WI38 (cell line): Measurements from ENCODE around the gene IL1A.

Source experiments
- H3K4me3 ChIP-seq: 2 replicates; pipeline ENCODE4 v1.5.1; 2011; ENCODE audit warnings: low read depth, mild to moderate bottlenecking, control low read depth, low read length
- TF ChIP-seq, protein P1 (sequence below): IDR thresholded peaks from 2 replicates; pipeline ENCODE4 v1.5.1; 2012; ENCODE audit warnings: low read depth, mild to moderate bottlenecking, control low read depth, low read length

IL1A gene

DNA sequence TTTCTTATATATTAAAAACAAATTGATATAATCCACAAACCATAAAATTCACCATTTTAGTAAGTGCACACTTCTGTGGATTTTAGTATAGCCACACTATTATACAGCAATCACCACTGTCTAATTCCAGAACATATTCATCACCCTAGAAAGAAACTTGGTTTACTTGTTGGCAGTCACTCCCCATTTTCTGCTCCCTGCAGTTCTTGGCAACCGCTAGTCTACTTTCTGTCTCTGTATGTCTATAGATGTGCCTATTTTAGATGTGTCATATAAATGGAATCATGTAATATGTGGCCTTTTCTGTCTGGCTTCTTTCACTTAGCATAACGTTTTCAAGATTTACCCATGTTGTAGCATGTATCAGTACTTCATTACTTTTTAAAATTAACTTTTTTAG is 25.6 kb downstream of the IL1A start:
- no peak overlapping the region for H3K4me3 ChIP-seq

DNA sequence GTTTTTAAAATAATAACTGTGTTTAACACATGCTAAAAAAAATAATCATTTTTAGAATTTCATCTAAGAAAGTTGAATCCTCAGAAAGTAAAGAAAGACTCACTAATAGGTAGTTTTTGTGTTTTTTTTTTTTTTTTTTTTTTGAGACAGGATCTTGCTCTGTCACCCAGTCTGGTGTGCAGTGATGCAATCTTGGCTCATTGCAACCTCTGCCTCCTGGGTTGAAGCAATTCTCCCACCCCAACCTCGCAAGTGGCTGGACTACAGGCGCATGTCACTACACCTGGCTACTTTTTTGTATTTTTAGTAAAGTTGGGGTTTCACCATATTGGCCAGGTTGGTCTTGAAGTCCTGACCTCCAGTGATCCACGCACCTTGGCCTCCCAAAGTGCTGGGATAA is 27.0 kb downstream of the IL1A start:
- TF ChIP-seq, protein P1, sequence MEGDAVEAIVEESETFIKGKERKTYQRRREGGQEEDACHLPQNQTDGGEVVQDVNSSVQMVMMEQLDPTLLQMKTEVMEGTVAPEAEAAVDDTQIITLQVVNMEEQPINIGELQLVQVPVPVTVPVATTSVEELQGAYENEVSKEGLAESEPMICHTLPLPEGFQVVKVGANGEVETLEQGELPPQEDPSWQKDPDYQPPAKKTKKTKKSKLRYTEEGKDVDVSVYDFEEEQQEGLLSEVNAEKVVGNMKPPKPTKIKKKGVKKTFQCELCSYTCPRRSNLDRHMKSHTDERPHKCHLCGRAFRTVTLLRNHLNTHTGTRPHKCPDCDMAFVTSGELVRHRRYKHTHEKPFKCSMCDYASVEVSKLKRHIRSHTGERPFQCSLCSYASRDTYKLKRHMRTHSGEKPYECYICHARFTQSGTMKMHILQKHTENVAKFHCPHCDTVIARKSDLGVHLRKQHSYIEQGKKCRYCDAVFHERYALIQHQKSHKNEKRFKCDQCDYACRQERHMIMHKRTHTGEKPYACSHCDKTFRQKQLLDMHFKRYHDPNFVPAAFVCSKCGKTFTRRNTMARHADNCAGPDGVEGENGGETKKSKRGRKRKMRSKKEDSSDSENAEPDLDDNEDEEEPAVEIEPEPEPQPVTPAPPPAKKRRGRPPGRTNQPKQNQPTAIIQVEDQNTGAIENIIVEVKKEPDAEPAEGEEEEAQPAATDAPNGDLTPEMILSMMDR = no peak
- no peak overlapping the region for H3K4me3 ChIP-seq

More for the DNA sequence above, 25.6 kb downstream of the IL1A start:
- TF ChIP-seq, protein P1 = no peak

DNA sequence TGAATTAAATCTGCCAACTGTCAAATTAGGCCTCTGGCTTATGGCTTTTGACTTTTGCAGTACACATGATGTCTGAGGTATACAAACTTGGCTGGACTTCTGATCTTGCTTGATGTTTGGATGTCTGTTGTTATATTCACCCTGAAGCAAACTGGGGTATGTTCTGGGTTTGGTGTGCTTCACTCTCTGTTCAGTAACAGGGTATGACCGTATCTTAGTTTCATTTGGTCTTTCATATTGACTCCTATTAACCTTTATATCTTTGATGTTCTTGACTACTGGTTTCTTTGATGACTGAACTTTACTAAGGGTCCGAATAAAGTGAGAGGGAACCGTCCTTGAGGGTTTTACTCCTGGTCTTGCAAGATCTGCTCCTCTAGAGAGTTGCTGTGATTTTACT is 28.1 kb downstream of the IL1A start:
- H3K4me3 ChIP-seq = no peak overlapping the region
- TF ChIP-seq, protein P1 = no peak

DNA sequence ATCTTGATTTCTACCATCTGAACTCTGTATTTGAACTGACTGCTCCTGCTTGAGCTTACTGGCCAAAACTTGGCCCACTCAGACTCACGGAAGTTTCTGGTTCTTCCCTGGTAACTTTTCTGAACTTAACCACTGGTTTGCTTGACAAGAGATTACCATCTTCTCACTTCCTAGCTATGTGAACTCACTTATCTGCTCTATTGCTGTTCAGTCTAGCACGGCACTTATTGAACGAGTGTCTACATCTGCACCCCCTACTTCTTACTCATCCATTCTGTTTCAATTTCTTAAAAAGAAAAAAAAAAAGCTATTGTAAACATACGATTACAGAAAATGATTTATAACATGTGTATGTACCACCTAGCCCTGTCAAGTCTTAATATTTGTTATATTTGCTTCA is 28.8 kb downstream of the IL1A start:
- TF ChIP-seq, protein P1 = no peak
- H3K4me3 ChIP-seq = no peak overlapping the region

DNA sequence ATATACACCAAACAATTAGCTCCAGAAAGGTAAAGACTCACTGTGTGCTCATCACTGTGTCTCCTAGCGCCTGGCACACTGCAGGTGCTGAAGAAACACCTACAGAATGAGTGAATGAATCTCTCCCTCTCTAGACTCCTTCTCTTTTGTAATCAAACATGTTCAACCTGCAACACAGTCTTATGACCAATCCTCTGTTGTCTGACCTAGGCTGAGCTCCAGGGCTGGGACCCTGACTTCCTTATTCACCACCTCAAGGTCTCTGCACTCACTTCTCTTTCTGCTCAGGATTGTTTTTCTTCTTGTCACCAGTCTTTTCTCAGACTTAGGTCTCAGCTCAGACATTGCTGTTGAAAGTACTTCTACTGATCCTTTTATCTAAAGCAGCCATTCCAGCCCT is 29.7 kb downstream of the IL1A start:
- TF ChIP-seq, protein P1 = no peak
- no peak overlapping the region for H3K4me3 ChIP-seq

DNA sequence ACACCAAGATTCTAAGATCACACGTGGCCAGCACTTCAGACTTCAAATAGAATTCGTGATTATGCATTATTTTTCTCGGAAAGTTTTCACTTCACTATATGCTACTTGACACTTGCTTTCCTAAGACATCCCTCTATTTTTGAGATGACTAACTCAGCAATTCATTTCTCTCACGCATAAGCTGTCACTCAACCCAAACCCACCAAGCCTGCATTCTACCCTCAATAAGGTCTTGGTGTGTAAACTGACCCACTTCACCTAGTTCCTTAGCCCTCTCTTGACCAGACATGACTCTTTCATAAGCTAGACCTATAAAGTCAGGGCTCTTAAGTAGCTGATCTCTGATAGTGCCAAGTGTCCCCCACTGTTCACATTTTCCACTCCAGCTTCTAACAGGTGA is 31.6 kb downstream of the IL1A start:
- TF ChIP-seq, protein P1 = no peak
- H3K4me3 ChIP-seq = no peak overlapping the region

DNA sequence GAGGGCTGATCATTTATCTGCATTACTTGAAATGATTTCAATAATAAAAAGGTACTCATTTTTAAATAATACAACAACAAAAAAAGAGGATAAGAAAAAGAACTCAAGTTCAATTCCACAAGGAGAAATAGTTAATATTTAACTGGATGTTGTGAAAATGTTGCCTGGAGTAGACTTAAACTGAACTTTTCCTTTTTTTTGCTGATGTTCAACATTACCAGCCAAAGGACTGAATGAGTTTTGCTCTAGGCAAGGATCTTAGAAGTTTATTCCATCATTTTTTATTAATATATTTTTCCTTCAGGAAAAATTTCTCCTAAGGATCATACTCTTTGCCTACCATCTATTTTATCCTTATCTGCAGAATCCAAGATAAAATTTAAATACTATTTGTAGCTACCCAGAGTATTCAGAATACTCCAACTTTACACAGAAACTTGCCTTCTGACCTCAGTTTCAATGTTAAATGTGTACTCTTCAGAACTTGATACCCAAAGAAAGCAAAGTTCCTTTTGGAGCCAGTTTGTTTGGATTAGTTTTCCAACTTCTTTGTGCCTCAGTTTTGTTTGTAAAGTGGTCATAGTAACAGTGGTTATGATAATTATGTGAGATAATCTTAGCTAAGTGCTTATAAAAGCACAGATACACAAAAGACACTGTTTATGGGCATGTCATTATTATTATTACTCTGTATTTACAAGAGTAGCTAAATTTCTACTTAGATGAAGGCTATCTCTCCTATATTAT is 32.7 kb downstream of the IL1A start:
- TF ChIP-seq, protein P1 = no peak
- no peak overlapping the region for H3K4me3 ChIP-seq
